Effector memory CD8-positive, alpha-beta T cell (primary cell): ENCODE measurements around the gene ALDH5A1.
A peak's percentile ranks its signal among the peaks of the same experiment; 100 is the strongest.

Experiments
- ATAC-seq: fragments of 150-1000 bp; cut with Tn5 transposase; replicated peaks from 2 replicates; pipeline ENCODE4 v1.10.0; 2021; ENCODE audit warnings: mild to moderate bottlenecking, moderate library complexity
- DNase-seq, 3 experiments: peaks; one replicate each; pipeline ENCODE4 v3.0.0; 2021
- H3K27ac Mint-ChIP-seq, 2 donors: one replicate each; pipeline ENCODE4 v1.8.0; 2022; ENCODE audit warnings: mild to moderate bottlenecking in 2 of 2, mixed read lengths in 2 of 2, moderate library complexity in 2 of 2
- H3K27me3 Mint-ChIP-seq, 2 donors: one replicate each; pipeline ENCODE4 v1.8.0; 2022; ENCODE audit warnings: mixed read lengths in 2 of 2
- H3K36me3 Mint-ChIP-seq: one replicate; pipeline ENCODE4 v1.8.0; 2022; ENCODE audit warnings: mild to moderate bottlenecking, moderate library complexity, mixed read lengths; ENCODE audit not compliant: insufficient read depth
- H3K4me1 Mint-ChIP-seq, 2 donors: one replicate each; pipeline ENCODE4 v1.8.0; 2022; ENCODE audit warnings: low read depth in 2 of 2, mixed read lengths in 2 of 2
- H3K4me3 Mint-ChIP-seq, 2 donors: one replicate each; pipeline ENCODE4 v1.8.0; 2022; ENCODE audit warnings: mild to moderate bottlenecking in 2 of 2, mixed read lengths in 2 of 2, moderate library complexity in 2 of 2
- H3K9me3 Mint-ChIP-seq, 2 donors: one replicate each; pipeline ENCODE4 v1.8.0; 2022; ENCODE audit warnings: mixed read lengths in 2 of 2
- total RNA-seq, 9 experiments: gene quantifications; one replicate each; lab custom pipeline; 2026; lab: John Stamatoyannopoulos, UW

Gene ALDH5A1
- 4.0 to 25.6 (median 15.0) reads per million in 9 experiments for total RNA-seq

DNA sequence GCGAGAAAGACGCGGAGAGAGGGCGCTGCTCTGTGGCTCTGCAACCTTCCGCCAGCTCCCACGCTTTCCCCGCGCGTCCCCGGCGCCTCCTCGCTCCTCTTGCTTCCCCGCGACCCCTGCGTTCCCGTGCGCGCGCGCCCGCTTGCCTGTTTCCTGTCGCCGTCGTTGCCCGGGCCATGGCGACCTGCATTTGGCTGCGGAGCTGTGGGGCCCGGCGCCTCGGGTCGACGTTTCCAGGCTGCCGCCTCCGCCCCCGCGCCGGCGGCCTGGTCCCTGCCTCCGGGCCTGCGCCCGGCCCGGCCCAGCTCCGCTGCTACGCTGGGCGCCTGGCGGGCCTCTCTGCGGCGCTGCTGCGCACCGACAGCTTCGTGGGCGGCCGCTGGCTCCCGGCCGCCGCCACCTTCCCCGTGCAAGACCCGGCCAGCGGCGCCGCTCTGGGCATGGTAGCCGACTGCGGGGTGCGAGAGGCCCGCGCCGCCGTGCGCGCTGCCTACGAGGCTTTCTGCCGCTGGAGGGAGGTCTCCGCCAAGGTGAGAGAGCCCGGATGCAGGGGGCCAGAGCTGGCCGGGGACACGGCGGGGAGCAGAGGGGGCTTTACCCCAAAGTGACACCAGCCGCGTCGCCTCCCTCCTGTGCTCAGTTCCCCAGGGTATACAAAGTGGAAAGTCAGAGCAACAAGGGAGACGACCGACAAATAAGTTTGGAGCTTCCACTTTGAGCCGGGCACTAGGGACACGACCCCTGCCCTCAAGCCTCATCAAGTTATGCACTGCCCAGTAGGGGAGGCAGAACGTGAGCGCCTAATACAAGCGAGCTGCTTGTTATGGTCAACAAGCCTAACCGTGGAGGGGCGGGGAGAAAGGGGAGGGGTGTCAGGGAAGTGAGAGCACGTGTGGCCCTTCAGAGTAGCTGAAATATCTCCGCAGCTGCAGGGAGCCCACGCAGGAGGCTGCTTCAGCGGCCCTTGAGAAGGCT lies at the start of gene ALDH5A1:
Gene ALDH5A1 (plus strand): TSS at position 149 of the 975 bp plus-strand sequence. CDS start 28 bp downstream, at position 177.
- DNase-seq, result peak; percentile 65 to 71 (median 65)
- peak within 1 kb of the TSS; percentile 6 to 69 for H3K27ac Mint-ChIP-seq

GRCh38 chr6:24445704-24446103 lies 49.1 kb upstream of the ALDH5A1 start:
- DNase-seq, result no peak
- Mint-ChIP-seq H3K36me3 (no peaks in the 10 kb centered on the region), H3K9me3 (no peaks in the 10 kb centered on the region), H3K27ac (no peak overlapping the region), H3K4me1 (no peaks in the 10 kb centered on the region), H3K27me3 (no peaks in the 10 kb centered on the region), H3K4me3 (no peak overlapping the region)
- ATAC-seq, result no peak

More for the DNA sequence above, at the start of gene ALDH5A1:
- Mint-ChIP-seq H3K4me1 (peaks cover 14 to 19% of the 10 kb centered on the region in 2 donors), H3K36me3 (no peaks in the 10 kb centered on the region), H3K27me3 (no peaks in the 10 kb centered on the region), H3K4me3 (peak within 1 kb of the TSS; percentile 85 to 86), H3K9me3 (peaks cover 0 to 2% of the 10 kb centered on the region in 2 donors)
- peak; percentile 82 for ATAC-seq

GRCh38 chr6:24446670-24447069 lies 48.1 kb upstream of the ALDH5A1 start:
- Mint-ChIP-seq H3K4me3 (no peak overlapping the region), H3K4me1 (no peaks in the 10 kb centered on the region), H3K27me3 (no peaks in the 10 kb centered on the region), H3K36me3 (no peaks in the 10 kb centered on the region), H3K9me3 (no peaks in the 10 kb centered on the region), H3K27ac (no peak overlapping the region)
- DNase-seq (no peak), ATAC-seq (no peak)

GRCh38 chr6:24448396-24448795 lies 46.4 kb upstream of the ALDH5A1 start:
- Mint-ChIP-seq H3K4me3 (no peak overlapping the region), H3K27me3 (no peaks in the 10 kb centered on the region), H3K4me1 (no peaks in the 10 kb centered on the region), H3K36me3 (no peaks in the 10 kb centered on the region), H3K27ac (no peak overlapping the region), H3K9me3 (no peaks in the 10 kb centered on the region)
- ATAC-seq, result no peak
- no peak for DNase-seq

DNA sequence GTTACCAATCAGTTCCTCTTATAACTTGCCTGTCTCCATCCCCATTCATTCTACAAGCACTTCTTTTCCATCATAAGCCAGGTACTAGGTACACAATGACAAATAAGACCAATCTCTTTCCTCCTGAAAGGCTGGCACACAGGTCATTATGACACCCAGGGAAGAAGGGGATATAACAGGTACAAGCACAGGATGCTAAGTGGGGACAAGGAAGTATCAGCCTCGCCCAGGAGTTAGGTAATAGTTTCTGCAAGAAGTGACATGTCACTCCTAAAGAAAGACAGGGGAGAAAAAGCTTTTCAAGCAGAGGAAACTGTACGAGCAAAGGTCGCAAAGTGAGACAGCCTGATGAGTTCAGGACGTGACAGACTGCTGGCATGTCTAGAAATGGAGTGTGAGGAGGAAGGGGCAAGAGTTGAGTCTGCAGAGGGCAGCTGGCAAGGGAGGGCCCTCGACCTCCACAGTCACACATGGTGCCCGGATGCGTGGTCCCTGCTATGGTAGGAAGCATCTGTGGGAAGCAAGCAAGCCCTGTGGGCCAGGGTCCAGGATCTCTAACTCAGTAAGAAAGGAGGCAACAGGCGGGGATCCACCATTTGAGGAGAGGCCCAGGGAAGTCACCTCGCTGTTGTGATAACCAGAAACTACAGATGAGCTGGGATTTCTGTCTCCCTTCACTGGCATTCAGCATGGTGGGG lies 45.8 kb upstream of the ALDH5A1 start:
- no peaks in the 10 kb centered on the region for H3K27me3 Mint-ChIP-seq
- no peaks in the 10 kb centered on the region for H3K9me3 Mint-ChIP-seq
- H3K36me3 Mint-ChIP-seq, result no peaks in the 10 kb centered on the region
- H3K27ac Mint-ChIP-seq, result no peak overlapping the region
- no peak for ATAC-seq
- DNase-seq, result no peak
- H3K4me1 Mint-ChIP-seq, result no peaks in the 10 kb centered on the region
- no peak overlapping the region for H3K4me3 Mint-ChIP-seq

DNA sequence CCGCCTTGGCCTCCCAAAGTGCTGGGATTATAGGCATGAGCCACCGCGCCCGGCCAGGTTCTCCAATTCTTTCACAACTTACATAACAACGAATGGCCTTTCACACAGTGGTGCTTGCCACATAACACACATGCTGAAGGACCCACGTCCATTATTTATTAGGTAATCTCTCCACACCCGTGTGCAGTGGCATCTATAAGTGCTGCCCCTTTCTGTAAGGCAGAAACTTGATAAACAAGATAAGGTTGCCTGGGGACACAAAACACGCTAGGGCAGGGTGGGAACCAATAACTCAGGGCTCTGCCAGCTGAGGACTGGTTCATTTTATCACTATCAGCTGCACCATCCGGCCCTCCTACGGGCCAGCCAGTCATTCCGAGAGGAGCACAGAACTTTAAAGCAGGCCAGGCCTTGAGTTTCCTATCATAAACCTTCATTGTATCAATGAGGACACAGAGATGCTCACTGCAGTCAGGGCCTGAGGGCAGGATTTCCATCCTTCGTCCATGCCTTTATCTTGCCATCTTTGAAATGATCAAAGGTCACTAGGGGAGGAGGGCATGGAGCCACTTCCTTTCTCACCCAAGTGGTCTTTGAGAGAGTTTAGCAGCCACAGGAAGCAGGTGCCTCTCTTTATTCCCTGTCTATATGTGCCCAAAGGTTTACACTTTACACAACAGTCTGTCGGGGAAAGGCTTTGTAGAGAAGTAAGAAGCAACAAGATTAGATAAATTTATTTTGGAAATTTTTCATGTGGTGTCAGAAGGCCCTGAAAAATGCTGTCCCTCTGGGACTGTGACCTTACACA lies 43.0 kb upstream of the ALDH5A1 start:
- DNase-seq (no peak), ATAC-seq (no peak)
- H3K4me3 Mint-ChIP-seq, result no peak overlapping the region
- H3K36me3 Mint-ChIP-seq, result no peaks in the 10 kb centered on the region
- no peak overlapping the region for H3K27ac Mint-ChIP-seq
- H3K27me3 Mint-ChIP-seq, result no peaks in the 10 kb centered on the region
- H3K4me1 Mint-ChIP-seq, result no peaks in the 10 kb centered on the region
- no peaks in the 10 kb centered on the region for H3K9me3 Mint-ChIP-seq

GRCh38 chr6:24453921-24454320 lies 40.8 kb upstream of the ALDH5A1 start:
- H3K27me3 Mint-ChIP-seq, result no peaks in the 10 kb centered on the region
- no peak overlapping the region for H3K27ac Mint-ChIP-seq
- no peaks in the 10 kb centered on the region for H3K4me1 Mint-ChIP-seq
- DNase-seq (no peak), ATAC-seq (no peak)
- H3K9me3 Mint-ChIP-seq, result no peaks in the 10 kb centered on the region
- H3K36me3 Mint-ChIP-seq, result no peaks in the 10 kb centered on the region
- no peak overlapping the region for H3K4me3 Mint-ChIP-seq

DNA sequence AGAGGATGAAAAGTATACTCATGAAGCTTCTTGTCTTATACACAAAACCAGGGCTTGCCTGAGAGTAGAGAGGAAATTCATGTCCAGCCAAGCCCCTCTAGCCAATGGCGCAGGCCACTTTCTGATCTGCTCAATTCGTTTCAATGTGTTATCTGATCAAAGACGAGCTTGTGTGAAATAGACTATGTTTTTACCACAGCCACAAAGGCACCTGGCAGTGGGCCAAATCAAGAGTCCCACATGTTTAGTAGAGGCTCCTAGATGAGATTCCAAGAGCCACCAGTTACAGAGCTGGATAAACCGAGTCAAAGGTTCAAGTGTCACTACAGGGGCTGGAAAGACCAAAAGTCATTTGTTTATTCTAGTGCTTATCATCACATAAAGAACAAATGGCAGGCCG lies 40.3 kb upstream of the ALDH5A1 start:
- ATAC-seq (no peak), DNase-seq (no peak)
- no peaks in the 10 kb centered on the region for H3K27me3 Mint-ChIP-seq
- H3K9me3 Mint-ChIP-seq, result no peaks in the 10 kb centered on the region
- H3K4me1 Mint-ChIP-seq, result no peaks in the 10 kb centered on the region
- H3K27ac Mint-ChIP-seq, result no peak overlapping the region
- no peaks in the 10 kb centered on the region for H3K36me3 Mint-ChIP-seq
- no peak overlapping the region for H3K4me3 Mint-ChIP-seq

- DNase-seq, result no peak
- Mint-ChIP-seq H3K27ac (peak overlapping the region in 1 of 2 donors; percentile 5), H3K36me3 (no peaks in the 10 kb centered on the region), H3K4me1 (no peaks in the 10 kb centered on the region), H3K27me3 (no peaks in the 10 kb centered on the region), H3K9me3 (no peaks in the 10 kb centered on the region), H3K4me3 (no peak overlapping the region)
- ATAC-seq, result no peak
These were observed 39.7 kb upstream of the ALDH5A1 start for GRCh38 chr6:24455061-24455460.

GRCh38 chr6:24458134-24458533 lies 36.6 kb upstream of the ALDH5A1 start:
- ATAC-seq, result no peak
- DNase-seq, result no peak
- no peaks in the 10 kb centered on the region for H3K4me1 Mint-ChIP-seq
- H3K36me3 Mint-ChIP-seq, result no peaks in the 10 kb centered on the region
- H3K9me3 Mint-ChIP-seq, result no peaks in the 10 kb centered on the region
- H3K27me3 Mint-ChIP-seq, result no peaks in the 10 kb centered on the region
- no peak overlapping the region for H3K4me3 Mint-ChIP-seq
- H3K27ac Mint-ChIP-seq, result no peak overlapping the region

DNA sequence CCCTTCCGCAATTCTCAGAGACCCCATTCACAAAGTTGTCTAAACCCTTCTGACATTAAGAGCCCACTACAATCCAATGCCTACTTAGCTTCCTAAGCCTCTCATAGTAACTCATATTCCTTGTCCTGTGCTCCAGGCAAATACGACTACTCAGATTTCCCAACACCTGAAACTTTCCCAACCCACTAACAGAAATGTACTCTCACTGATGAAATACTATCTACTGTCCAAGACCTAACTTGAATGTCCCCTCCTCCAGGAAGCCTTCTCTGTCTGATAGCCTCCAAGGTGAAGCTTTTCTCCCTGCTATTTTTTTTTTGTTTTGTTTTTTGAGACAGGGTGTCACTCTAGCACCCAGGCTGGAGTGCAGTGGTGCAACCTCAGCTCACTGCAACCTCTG lies 35.8 kb upstream of the ALDH5A1 start:
- H3K36me3 Mint-ChIP-seq, result no peaks in the 10 kb centered on the region
- H3K9me3 Mint-ChIP-seq, result no peaks in the 10 kb centered on the region

DNA sequence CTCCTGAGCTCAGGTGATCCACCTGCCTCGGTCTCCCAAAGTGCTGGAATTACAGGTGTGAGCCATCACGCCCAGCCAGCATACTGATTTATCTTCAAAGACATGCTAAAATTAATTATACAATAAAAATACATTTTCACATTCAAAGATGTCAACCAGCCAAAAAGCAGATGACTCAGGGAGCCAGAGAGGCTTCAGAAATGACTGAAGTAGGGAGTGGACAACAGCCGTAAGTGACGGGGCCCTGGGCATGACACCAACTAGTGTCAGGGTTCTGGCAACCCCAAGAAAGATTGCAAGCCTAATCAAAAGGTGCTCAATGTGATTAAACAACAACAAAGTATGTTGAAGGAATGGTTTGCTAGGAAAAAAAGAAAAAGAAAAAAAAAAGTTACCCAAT lies 33.8 kb upstream of the ALDH5A1 start:
- no peaks in the 10 kb centered on the region for H3K36me3 Mint-ChIP-seq
- H3K4me3 Mint-ChIP-seq, result no peak overlapping the region
- no peak overlapping the region for H3K27ac Mint-ChIP-seq
- no peak for ATAC-seq
- H3K4me1 Mint-ChIP-seq, result no peaks in the 10 kb centered on the region
- H3K27me3 Mint-ChIP-seq, result no peaks in the 10 kb centered on the region
- H3K9me3 Mint-ChIP-seq, result no peaks in the 10 kb centered on the region
- DNase-seq, result no peak

More for the DNA sequence above, 35.8 kb upstream of the ALDH5A1 start:
- no peak overlapping the region for H3K27ac Mint-ChIP-seq
- H3K4me3 Mint-ChIP-seq, result no peak overlapping the region
- no peaks in the 10 kb centered on the region for H3K4me1 Mint-ChIP-seq
- H3K27me3 Mint-ChIP-seq, result no peaks in the 10 kb centered on the region
- DNase-seq (no peak), ATAC-seq (no peak)
